ENCODE data around the gene CALML3. TPM values are rescaled to one million over a fixed set of nuclear protein-coding genes. Genes with fewer than 3 reads are reported as not detected.

The CALML3 gene
- total RNA-seq, 1 donor from 2014 or later = not detected

GRCh38 chr10:5496261-5497250 is 28.2 kb upstream of the CALML3 start:
- no peaks in the 10 kb centered on the region for H3K36me3 Mint-ChIP-seq (ENCODE audit: low read depth)
- no peak overlapping the region for H3K4me3 Mint-ChIP-seq (ENCODE audit: low read depth)
- peaks cover 5% of the 10 kb centered on the region for H3K9me3 Mint-ChIP-seq
- no peak for DNase-seq (ENCODE audit: low spot score)
- no peaks in the 10 kb centered on the region for H3K27me3 Mint-ChIP-seq (ENCODE audit: low read depth)
- no peaks in the 10 kb centered on the region for H3K4me1 Mint-ChIP-seq (ENCODE audit: low read depth)
- H3K27ac Mint-ChIP-seq = no peak overlapping the region
- intact Hi-C loops (cut with micrococcal nuclease) = no loop called here

- no peak for DNase-seq (ENCODE audit: low spot score)
- Mint-ChIP-seq H3K9me3 (peaks cover 5% of the 10 kb centered on the region), H3K4me3 (ENCODE audit: low read depth) (no peak overlapping the region), H3K27ac (no peak overlapping the region), H3K36me3 (ENCODE audit: low read depth) (no peaks in the 10 kb centered on the region), H3K4me1 (ENCODE audit: low read depth) (no peaks in the 10 kb centered on the region), H3K27me3 (ENCODE audit: low read depth) (no peaks in the 10 kb centered on the region)
- intact Hi-C loops (cut with micrococcal nuclease) = no loop called here
These were observed 27.5 kb upstream of the CALML3 start for GRCh38 chr10:5497289-5497688.

- Mint-ChIP-seq H3K27me3 (ENCODE audit: low read depth) (no peaks in the 10 kb centered on the region), H3K36me3 (ENCODE audit: low read depth) (no peaks in the 10 kb centered on the region), H3K9me3 (no peaks in the 10 kb centered on the region), H3K27ac (no peak overlapping the region), H3K4me1 (ENCODE audit: low read depth) (no peaks in the 10 kb centered on the region), H3K4me3 (ENCODE audit: low read depth) (no peak overlapping the region)
- DNase-seq (ENCODE audit: low spot score) = no peak
- intact Hi-C loops (cut with micrococcal nuclease) = no loop called here
These were observed 26.6 kb upstream of the CALML3 start for GRCh38 chr10:5497948-5498730.

- DNase-seq (ENCODE audit: low spot score) = no peak
- H3K27me3 Mint-ChIP-seq (ENCODE audit: low read depth) = no peaks in the 10 kb centered on the region
- no peak overlapping the region for H3K27ac Mint-ChIP-seq
- H3K36me3 Mint-ChIP-seq (ENCODE audit: low read depth) = no peaks in the 10 kb centered on the region
- H3K9me3 Mint-ChIP-seq = no peaks in the 10 kb centered on the region
- intact Hi-C loops (cut with micrococcal nuclease) = no loop called here
- H3K4me3 Mint-ChIP-seq (ENCODE audit: low read depth) = no peak overlapping the region
- no peaks in the 10 kb centered on the region for H3K4me1 Mint-ChIP-seq (ENCODE audit: low read depth)
These were observed 25.8 kb upstream of the CALML3 start for GRCh38 chr10:5498791-5499492.

GRCh38 chr10:5499493-5500140 is 25.1 kb upstream of the CALML3 start, which contains the start of gene CALML5:
CALML5 (minus strand) TSS chr10:5499570; CDS start chr10:5499438, 132 bp downstream.
- no peak within 1 kb of the TSS for H3K27ac Mint-ChIP-seq
- H3K36me3 Mint-ChIP-seq (ENCODE audit: low read depth) = no peaks in the 10 kb centered on the region
- no peaks in the 10 kb centered on the region for H3K4me1 Mint-ChIP-seq (ENCODE audit: low read depth)
- no peak within 1 kb of the TSS for H3K4me3 Mint-ChIP-seq (ENCODE audit: low read depth)
- no peaks in the 10 kb centered on the region for H3K27me3 Mint-ChIP-seq (ENCODE audit: low read depth)
- intact Hi-C loops (cut with micrococcal nuclease) = no loop called here
- DNase-seq (ENCODE audit: low spot score) = no peak
- no peaks in the 10 kb centered on the region for H3K9me3 Mint-ChIP-seq

- H3K36me3 Mint-ChIP-seq (ENCODE audit: low read depth) = no peaks in the 10 kb centered on the region
- intact Hi-C loops (cut with micrococcal nuclease) = no loop called here
These were observed 24.5 kb upstream of the CALML3 start for GRCh38 chr10:5500162-5500670.

GRCh38 chr10:5500910-5501309 is 23.9 kb upstream of the CALML3 start:
- Mint-ChIP-seq H3K27me3 (ENCODE audit: low read depth) (peaks cover 4% of the 10 kb centered on the region), H3K4me1 (ENCODE audit: low read depth) (no peaks in the 10 kb centered on the region), H3K9me3 (no peaks in the 10 kb centered on the region), H3K4me3 (ENCODE audit: low read depth) (no peak overlapping the region), H3K36me3 (ENCODE audit: low read depth) (no peaks in the 10 kb centered on the region), H3K27ac (no peak overlapping the region)
- intact Hi-C loops (cut with micrococcal nuclease) = no loop called here
- no peak for DNase-seq (ENCODE audit: low spot score)

More at GRCh38 chr10:5500162-5500670, 24.5 kb upstream of the CALML3 start:
- no peak overlapping the region for H3K4me3 Mint-ChIP-seq (ENCODE audit: low read depth)
- H3K9me3 Mint-ChIP-seq = no peaks in the 10 kb centered on the region
- no peak for DNase-seq (ENCODE audit: low spot score)
- no peaks in the 10 kb centered on the region for H3K4me1 Mint-ChIP-seq (ENCODE audit: low read depth)
- no peak overlapping the region for H3K27ac Mint-ChIP-seq
- peaks cover under 1% of the 10 kb centered on the region for H3K27me3 Mint-ChIP-seq (ENCODE audit: low read depth)

- Mint-ChIP-seq H3K4me3 (ENCODE audit: low read depth) (no peak overlapping the region), H3K27ac (no peak overlapping the region), H3K4me1 (ENCODE audit: low read depth) (no peaks in the 10 kb centered on the region), H3K36me3 (ENCODE audit: low read depth) (no peaks in the 10 kb centered on the region), H3K9me3 (no peaks in the 10 kb centered on the region), H3K27me3 (ENCODE audit: low read depth) (peaks cover 5% of the 10 kb centered on the region)
- DNase-seq (ENCODE audit: low spot score) = no peak
- intact Hi-C loops (cut with micrococcal nuclease) = no loop called here
These were observed 22.7 kb upstream of the CALML3 start for GRCh38 chr10:5502061-5502521.

- Mint-ChIP-seq H3K4me1 (ENCODE audit: low read depth) (no peaks in the 10 kb centered on the region), H3K9me3 (no peaks in the 10 kb centered on the region), H3K27ac (no peak overlapping the region), H3K36me3 (ENCODE audit: low read depth) (no peaks in the 10 kb centered on the region), H3K4me3 (ENCODE audit: low read depth) (no peak overlapping the region), H3K27me3 (ENCODE audit: low read depth) (peaks cover 5% of the 10 kb centered on the region)
- intact Hi-C loops (cut with micrococcal nuclease) = no loop called here
- DNase-seq (ENCODE audit: low spot score) = no peak
These were observed 21.9 kb upstream of the CALML3 start for GRCh38 chr10:5502571-5503476.

GRCh38 chr10:5503477-5503835 is 21.3 kb upstream of the CALML3 start:
- intact Hi-C loops (cut with micrococcal nuclease) = no loop called here
- Mint-ChIP-seq H3K9me3 (no peaks in the 10 kb centered on the region), H3K4me3 (ENCODE audit: low read depth) (no peak overlapping the region), H3K4me1 (ENCODE audit: low read depth) (no peaks in the 10 kb centered on the region), H3K27me3 (ENCODE audit: low read depth) (peaks cover 5% of the 10 kb centered on the region), H3K27ac (no peak overlapping the region), H3K36me3 (ENCODE audit: low read depth) (no peaks in the 10 kb centered on the region)
- DNase-seq (ENCODE audit: low spot score) = no peak

All from activated T-helper 2 cell treated with anti-CD3 and anti-CD28 coated beads, Interferon-gamma antibody, Interleukin-2, Interleukin-4, amounts not matched to agents 10 μg/mL and 5 μg/mL and 100 μg/mL, durations not matched to agents 14 hours and 24 hours and 36 hours (primary cell).